Gastrocnemius medialis (tissue), 4 donors: Measurements from ENCODE around the gene ITGA4.

Source experiments
- CTCF ChIP-seq, 5 experiments: fragments of 450-650 bp in 3 of 5; fragments of 200-600 bp in 2 of 5; sonication (generic) in 2 of 5; IDR thresholded peaks in 4 of 5; conservative IDR thresholded peaks in 1 of 5; 1 replicate in 4 of 5; 2 replicates in 1 of 5; pipeline ENCODE4 v1.5.1; 2016 to 2019; ENCODE audit warnings: antibody characterized with exemption in 5 of 5, mild to moderate bottlenecking in 3 of 5, moderate library complexity in 3 of 5
- POLR2A ChIP-seq, 2 donors: fragments of 450-650 bp; IDR thresholded peaks; one replicate each; pipeline ENCODE4 v1.6.1; 2017; ENCODE audit warnings: antibody characterized with exemption in 2 of 2, mild to moderate bottlenecking in 2 of 2, moderate library complexity in 2 of 2

GRCh38 chr2:181464966-181465365 is 7.8 kb downstream of the ITGA4 start:
- TF ChIP-seq CTCF (IDR thresholded peaks at IDR 0.05 in 4 of 5, conservative IDR thresholded peaks at IDR 0.05 in 1 of 5) (no peak), POLR2A (IDR thresholded peaks at IDR 0.05) (no peak)
